MCF 10A (cell line): Measurements from ENCODE around the gene ARFGAP1. TPM values are rescaled to one million over a fixed set of nuclear protein-coding genes. Genes with fewer than 3 reads are reported as not detected.
"Not testable (repeated sequence)": the region's sequence is repeated elsewhere in the genome, so short reads cannot be mapped to it uniquely, and the experiment has no call there.

Experiments
- BruUV-seq: library from RNA; stranded (reverse); fragments of 400-500 nt; replicated peaks from 2 replicates; lab custom pipeline; 2021; lab: Mats Ljungman, UMichigan
- CTCF ChIA-PET: fragments of 300-600 bp; sonication (Branson Sonifier 250); formaldehyde crosslinking; extraction: SDS; loops from one replicate; lab custom pipeline; 2021; ENCODE audit warnings: antibody characterized with exemption, inconsistent platforms; lab: Yijun Ruan, JAX
- POLR2A ChIA-PET: fragments of 300-600, 350-650 bp; sonication (Branson Sonifier 250); formaldehyde crosslinking; extraction: SDS; loops from one replicate; lab custom pipeline; 2020; ENCODE audit warnings: antibody characterized with exemption, inconsistent platforms; lab: Yijun Ruan, JAX
- DNase-seq: peaks from one replicate; pipeline ENCODE4 v3.0.0-alpha.2; 2018; ENCODE audit not compliant: unreplicated experiment
- H3K27ac Mint-ChIP-seq: one replicate; pipeline ENCODE4 v1.8.0; 2022; ENCODE audit warnings: mild to moderate bottlenecking, low read depth, mixed read lengths; ENCODE audit not compliant: unreplicated experiment
- H3K27me3 Mint-ChIP-seq: one replicate; pipeline ENCODE4 v1.8.0; 2022; ENCODE audit warnings: mixed read lengths; ENCODE audit not compliant: insufficient read depth, unreplicated experiment
- H3K36me3 Mint-ChIP-seq: one replicate; pipeline ENCODE4 v1.8.0; 2022; ENCODE audit warnings: mild to moderate bottlenecking, moderate library complexity, mixed read lengths; ENCODE audit not compliant: insufficient read depth, unreplicated experiment
- H3K4me1 Mint-ChIP-seq: one replicate; pipeline ENCODE4 v1.8.0; 2022; ENCODE audit warnings: mixed read lengths; ENCODE audit not compliant: insufficient read depth, unreplicated experiment
- H3K4me3 Mint-ChIP-seq: one replicate; pipeline ENCODE4 v1.8.0; 2022; ENCODE audit warnings: mild to moderate bottlenecking, moderate library complexity, mixed read lengths; ENCODE audit not compliant: unreplicated experiment
- H3K9me3 Mint-ChIP-seq: one replicate; pipeline ENCODE4 v1.8.0; 2022; ENCODE audit warnings: mixed read lengths; ENCODE audit not compliant: unreplicated experiment
- CTCF ChIP-seq: fragments of 200-600 bp; IDR thresholded peaks from one replicate; pipeline ENCODE4 v1.8.0; 2022; ENCODE audit warnings: antibody characterized with exemption, mild to moderate bottlenecking; ENCODE audit not compliant: unreplicated experiment
- intact Hi-C: fragments of 100-400 bp; cut with micrococcal nuclease; formaldehyde crosslinking; loops from 2 replicates; pipeline ENCODE4 v1.14.1; 2022
- total RNA-seq: library from RNA; stranded (reverse); gene quantifications from 2 replicates; pipeline ENCODE4 v1.2.3, GENCODE V29; 2022

The ARFGAP1 gene
- total RNA-seq, 1 experiment from 2014 or later, result 93.6 TPM

- DNase-seq, result no peak
- peaks cover 8% of the 10 kb centered on the region for H3K9me3 Mint-ChIP-seq
- H3K4me3 Mint-ChIP-seq, result no peak overlapping the region
- TF ChIP-seq CTCF, result no peak
- H3K4me1 Mint-ChIP-seq, result no peaks in the 10 kb centered on the region
- intact Hi-C loops, result loop anchor here (5.0 kb wide), 1 partner anchor 177 kb away; no protein-coding TSS in a partner anchor
- ChIA-PET CTCF (interaction anchor here (0.6 to 1.8 kb wide), 4 partner anchors 28 to 101 kb away, joined by 3 to 7 read pairs (median 4); no protein-coding TSS in a partner anchor), POLR2A (no interaction called here)
- no TSS peak for BruUV-seq
- no peak overlapping the region for H3K27ac Mint-ChIP-seq
- H3K36me3 Mint-ChIP-seq, result no peaks in the 10 kb centered on the region
- peaks cover 26% of the 10 kb centered on the region for H3K27me3 Mint-ChIP-seq
Measured at GRCh38 chr20:63305393-63305792, 32.8 kb downstream of the ARFGAP1 start.

- ChIA-PET CTCF (interaction anchor here (0.6 to 1.8 kb wide), 4 partner anchors 27 to 100 kb away, joined by 3 to 7 read pairs (median 4); no protein-coding TSS in a partner anchor), POLR2A (interaction anchor here (0.6 kb wide), 1 partner anchor 347 kb away, joined by 3 read pairs; the partner anchor contains the start of gene STMN3)
- not testable (repeated sequence) for H3K27ac Mint-ChIP-seq, H3K4me3 Mint-ChIP-seq, H3K36me3 Mint-ChIP-seq, BruUV-seq, H3K4me1 Mint-ChIP-seq, H3K9me3 Mint-ChIP-seq, DNase-seq
- intact Hi-C loops, result loop anchor here (5.0 kb wide), 1 partner anchor 176 kb away; no protein-coding TSS in a partner anchor
- peaks cover 19% of the 10 kb centered on the region for H3K27me3 Mint-ChIP-seq
Measured at GRCh38 chr20:63305933-63306672, 33.5 kb downstream of the ARFGAP1 start.

GRCh38 chr20:63306673-63307537 is 34.3 kb downstream of the ARFGAP1 start:
- no peaks in the 10 kb centered on the region for H3K4me1 Mint-ChIP-seq
- no peak for TF ChIP-seq CTCF
- peaks cover 11% of the 10 kb centered on the region for H3K27me3 Mint-ChIP-seq
- DNase-seq, result no peak
- H3K4me3 Mint-ChIP-seq, result no peak overlapping the region
- H3K9me3 Mint-ChIP-seq, result peaks cover under 1% of the 10 kb centered on the region
- ChIA-PET POLR2A (interaction anchor here (0.6 kb wide), 1 partner anchor 346 kb away, joined by 3 read pairs; the partner anchor contains the start of gene STMN3), CTCF (interaction anchor here (1.0 to 4.7 kb wide), 2 partner anchors 15 to 73 kb away, joined by 3 to 85 read pairs; no protein-coding TSS in a partner anchor)
- H3K36me3 Mint-ChIP-seq, result no peaks in the 10 kb centered on the region
- no TSS peak for BruUV-seq
- intact Hi-C loops, result loop anchor here (5.0 kb wide), 1 partner anchor 175 kb away; no protein-coding TSS in a partner anchor
- H3K27ac Mint-ChIP-seq, result no peak overlapping the region

GRCh38 chr20:63307538-63308217 is 35.1 kb downstream of the ARFGAP1 start:
- Mint-ChIP-seq H3K27ac (no peak overlapping the region), H3K36me3 (no peaks in the 10 kb centered on the region), H3K4me3 (no peak overlapping the region), H3K27me3 (peaks cover 3% of the 10 kb centered on the region), H3K4me1 (no peaks in the 10 kb centered on the region), H3K9me3 (no peaks in the 10 kb centered on the region)
- intact Hi-C loops, result loop anchor here (5.0 kb wide), 1 partner anchor 175 kb away; no protein-coding TSS in a partner anchor
- no peak for DNase-seq
- no TSS peak for BruUV-seq
- ChIA-PET CTCF (interaction anchor here (0.5 to 4.7 kb wide), 8 partner anchors 16 to 949 kb away, joined by 3 to 85 read pairs (median 3); no protein-coding TSS in a partner anchor), POLR2A (no interaction called here)
- no peak for TF ChIP-seq CTCF
